DND-41 (cell line): ENCODE measurements around the gene MICAL3.

Experiments used
- ATAC-seq: fragments of 200-7000 bp; cut with Tn5 transposase; 3 replicates; pipeline ENCODE4 v1.9.1; 2021; ENCODE audit warnings: low read depth; ENCODE audit not compliant: insufficient read depth
- DNase-seq: peaks from one replicate; pipeline ENCODE4 v3.0.0-alpha.2; 2020
- H2AFZ ChIP-seq: 2 replicates; pipeline ENCODE4 v1.6.0; 2012; ENCODE audit warnings: low read depth, low read length
- H3K27ac ChIP-seq: 2 replicates; pipeline ENCODE4 v1.5.1; 2012; ENCODE audit warnings: low read length, inconsistent platforms
- H3K27me3 ChIP-seq: fragments of 200-600 bp; sonication (generic); 2 replicates; pipeline ENCODE4 v1.6.0; 2012; ENCODE audit warnings: low read length, mild to moderate bottlenecking, inconsistent platforms; ENCODE audit not compliant: insufficient read depth, poor library complexity
- H3K36me3 ChIP-seq: 2 replicates; pipeline ENCODE4 v1.5.1; 2012; ENCODE audit warnings: low read length, inconsistent platforms; ENCODE audit not compliant: insufficient read depth
- H3K4me1 ChIP-seq: 2 replicates; pipeline ENCODE4 v1.5.1; 2012; ENCODE audit warnings: mild to moderate bottlenecking, low read length; ENCODE audit not compliant: insufficient read depth
- H3K4me2 ChIP-seq: 2 replicates; pipeline ENCODE4 v1.6.0; 2012; ENCODE audit warnings: mild to moderate bottlenecking, moderate library complexity, low read length, inconsistent platforms; ENCODE audit not compliant: insufficient read depth
- H3K4me3 ChIP-seq, 2 experiments: fragments of 200-600 bp in 1 of 2; shearing (Covaris generic) in 1 of 2; 2 replicates each; pipeline ENCODE4 v1.5.1; 2012 to 2016; ENCODE audit warnings: inconsistent platforms in 2 of 2, low read length in 2 of 2, mild to moderate bottlenecking in 2 of 2, low read depth in 1 of 2, moderate library complexity in 1 of 2
- H3K79me2 ChIP-seq: 2 replicates; pipeline ENCODE4 v1.6.0; 2012; ENCODE audit warnings: low read length, inconsistent platforms; ENCODE audit not compliant: insufficient read depth
- H3K9ac ChIP-seq: 2 replicates; pipeline ENCODE4 v1.6.0; 2012; ENCODE audit warnings: low read depth, mild to moderate bottlenecking, inconsistent platforms, low read length, moderate library complexity
- H3K9me3 ChIP-seq: 2 replicates; pipeline ENCODE4 v1.5.1; 2012; ENCODE audit warnings: low read length, moderate library complexity, mild to moderate bottlenecking, inconsistent platforms; ENCODE audit not compliant: insufficient read depth, severe bottlenecking
- H4K20me1 ChIP-seq: 2 replicates; pipeline ENCODE4 v1.6.0; 2012; ENCODE audit warnings: low read length; ENCODE audit not compliant: insufficient read depth
- CTCF ChIP-seq: IDR thresholded peaks from 2 replicates; pipeline ENCODE4 v1.5.1; 2012; ENCODE audit warnings: borderline replicate concordance, low read length, moderate library complexity, mild to moderate bottlenecking; ENCODE audit not compliant: poor library complexity, severe bottlenecking; ENCODE audit errors: extremely low read depth
- EZH2 ChIP-seq: IDR thresholded peaks from 3 replicates; pipeline ENCODE4 v1.6.1; 2012; ENCODE audit warnings: borderline replicate concordance, low read depth, mild to moderate bottlenecking, moderate library complexity, low read length, inconsistent platforms; ENCODE audit not compliant: severe bottlenecking

The MICAL3 gene

DNA sequence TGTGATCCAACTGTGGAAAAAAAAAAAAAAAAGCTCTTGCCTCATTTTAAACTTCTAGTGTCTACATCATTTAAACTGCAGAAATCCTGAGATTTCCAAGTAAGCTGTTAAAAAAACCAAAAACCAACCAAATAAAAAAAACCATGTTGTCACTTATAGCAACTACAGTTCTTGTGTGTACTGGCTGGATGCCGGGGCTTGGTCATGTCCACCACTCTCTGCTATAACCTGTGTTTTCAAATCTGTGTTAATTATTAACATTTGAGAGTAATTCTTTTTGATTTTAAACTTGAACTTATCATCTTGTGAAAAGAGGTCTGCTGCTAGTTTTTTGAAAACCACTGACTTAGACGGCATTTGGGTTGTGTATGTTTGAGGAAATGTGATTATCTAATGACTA lies 217.9 kb downstream of the MICAL3 start:
- no peak overlapping the region for H3K9ac ChIP-seq
- no peak for DNase-seq
- no peaks in the 10 kb centered on the region for H3K27me3 ChIP-seq
- H3K36me3 ChIP-seq, result peaks cover 45% of the 10 kb centered on the region
- H3K4me1 ChIP-seq, result no peaks in the 10 kb centered on the region
- H3K9me3 ChIP-seq, result no peaks in the 10 kb centered on the region
- no peak overlapping the region for H2AFZ ChIP-seq
- H3K79me2 ChIP-seq, result no peaks in the 10 kb centered on the region
- no peak overlapping the region for H3K4me3 ChIP-seq
- TF ChIP-seq EZH2, result no peak
- ATAC-seq, result no peak
- H3K27ac ChIP-seq, result no peak overlapping the region
- no peaks in the 10 kb centered on the region for H4K20me1 ChIP-seq
- no peak overlapping the region for H3K4me2 ChIP-seq

DNA sequence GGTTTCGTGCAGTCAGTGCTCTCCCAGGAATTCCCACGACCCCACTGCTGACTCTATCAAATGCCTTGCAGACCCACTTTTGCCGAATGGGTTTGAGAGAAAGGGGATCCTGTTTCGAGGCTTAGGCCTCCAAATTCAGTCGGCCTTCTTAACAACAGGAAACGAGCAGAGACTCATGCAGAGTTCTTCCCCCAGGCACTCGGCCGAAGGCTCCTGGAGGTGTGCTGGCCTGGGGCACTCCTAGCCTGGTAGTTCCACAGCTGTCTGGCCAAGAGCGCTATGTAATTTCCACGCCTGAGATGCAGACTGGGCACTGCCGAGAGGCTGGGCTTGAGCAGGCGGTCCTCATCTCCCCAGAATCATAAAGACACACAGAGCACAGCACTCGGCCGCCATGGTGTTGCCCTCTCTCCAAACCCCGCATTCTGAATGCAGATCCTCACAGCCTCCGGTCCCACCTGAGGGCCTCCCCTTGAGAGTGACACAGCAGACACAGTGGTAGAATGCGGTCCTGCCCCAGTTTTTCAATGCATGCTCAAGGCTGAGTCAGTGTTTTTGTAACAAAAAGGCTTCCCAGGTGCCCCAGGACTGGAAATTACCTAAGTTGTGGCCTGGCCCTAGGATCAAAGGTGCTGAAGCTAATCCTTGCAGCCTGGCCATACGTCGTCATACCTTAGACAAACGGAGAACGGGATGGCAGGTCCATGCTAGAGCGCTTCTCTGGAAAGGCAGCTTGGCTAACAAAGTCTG lies 219.9 kb downstream of the MICAL3 start:
- no peaks in the 10 kb centered on the region for H4K20me1 ChIP-seq
- peaks cover 40% of the 10 kb centered on the region for H3K36me3 ChIP-seq
- H3K9ac ChIP-seq, result no peak overlapping the region
- no peaks in the 10 kb centered on the region for H3K9me3 ChIP-seq
- DNase-seq (no peak), ATAC-seq (no peak)
- no peak overlapping the region for H3K4me2 ChIP-seq
- H2AFZ ChIP-seq, result no peak overlapping the region
- H3K4me1 ChIP-seq, result peaks cover 2% of the 10 kb centered on the region; the same call in 1 of the 2 replicates
- no peak overlapping the region for H3K4me3 ChIP-seq
- H3K27me3 ChIP-seq, result no peaks in the 10 kb centered on the region
- no peak overlapping the region for H3K27ac ChIP-seq
- H3K79me2 ChIP-seq, result no peaks in the 10 kb centered on the region
- TF ChIP-seq CTCF, result no peak
- no peak for TF ChIP-seq EZH2

GRCh38 chr22:17803609-17804270 lies 220.6 kb downstream of the MICAL3 start:
- H3K4me2 ChIP-seq, result no peak overlapping the region
- ATAC-seq, result no peak
- H3K4me1 ChIP-seq, result peaks cover 9% of the 10 kb centered on the region
- H3K36me3 ChIP-seq, result peaks cover 36% of the 10 kb centered on the region
- H3K27ac ChIP-seq, result no peak overlapping the region
- H4K20me1 ChIP-seq, result no peaks in the 10 kb centered on the region
- H3K9ac ChIP-seq, result no peak overlapping the region
- TF ChIP-seq CTCF (no peak), EZH2 (no peak)
- no peaks in the 10 kb centered on the region for H3K27me3 ChIP-seq
- no peak overlapping the region for H2AFZ ChIP-seq
- no peak for DNase-seq
- no peaks in the 10 kb centered on the region for H3K79me2 ChIP-seq
- no peaks in the 10 kb centered on the region for H3K9me3 ChIP-seq
- no peak overlapping the region for H3K4me3 ChIP-seq

- no peak for DNase-seq
These were observed 221.5 kb downstream of the MICAL3 start for GRCh38 chr22:17802822-17803221.

More at GRCh38 chr22:17802822-17803221, 221.5 kb downstream of the MICAL3 start:
- no peak overlapping the region for H3K9ac ChIP-seq
- H3K9me3 ChIP-seq, result no peaks in the 10 kb centered on the region
- H3K27me3 ChIP-seq, result no peaks in the 10 kb centered on the region
- peaks cover 27% of the 10 kb centered on the region for H3K36me3 ChIP-seq
- no peak for TF ChIP-seq CTCF
- TF ChIP-seq EZH2, result no peak
- H4K20me1 ChIP-seq, result no peaks in the 10 kb centered on the region
- peaks cover 17% of the 10 kb centered on the region for H3K4me1 ChIP-seq
- H3K4me3 ChIP-seq, result no peak overlapping the region
- no peaks in the 10 kb centered on the region for H3K79me2 ChIP-seq
- H3K4me2 ChIP-seq, result no peak overlapping the region
- no peak overlapping the region for H3K27ac ChIP-seq
- ATAC-seq, result no peak
- H2AFZ ChIP-seq, result no peak overlapping the region
